ENCODE results near the gene EN2. TPM values are rescaled to one million over a fixed set of nuclear protein-coding genes. Genes with fewer than 3 reads are reported as not detected.

The EN2 gene
- total and polyA plus RNA-seq, 2 experiments from 2014 or later: not detected

GRCh38 chr7:155493744-155494538, 36.0 kb downstream of the EN2 start:
- TF ChIP-seq EZH2 (IDR thresholded peaks at IDR 0.05; ENCODE audit: insufficient read depth, poor library complexity, severe bottlenecking) (no peak), EZH2phosphoT487 (IDR thresholded peaks at IDR 0.05; ENCODE audit: insufficient read depth, low read depth) (no peak)
- Histone ChIP-seq H3K4me1 (ENCODE audit: insufficient read depth) (no peaks in the 10 kb centered on the region), H2AFZ (no peak overlapping the region), H3K79me2 (ENCODE audit: insufficient read depth) (no peaks in the 10 kb centered on the region), H3K4me2 (ENCODE audit: unreplicated experiment) (no peak overlapping the region), H3K27me3 (replicated peaks; ENCODE audit: insufficient read depth) (peaks cover 7% of the 10 kb centered on the region; the same call in 1 of the 2 replicates), H3K9me3 (ENCODE audit: low read depth) (no peaks in the 10 kb centered on the region), H3F3A (ENCODE audit: insufficient read depth) (no peaks in the 10 kb centered on the region), H3K4me3 (no peak overlapping the region), H3K36me3 (ENCODE audit: low read depth) (no peaks in the 10 kb centered on the region), H3K9me2 (ENCODE audit: insufficient read depth) (no peaks in the 10 kb centered on the region), H4K20me1 (ENCODE audit: insufficient read depth) (no peaks in the 10 kb centered on the region), H3K27ac (no peak overlapping the region), H3K9ac (no peak overlapping the region)
- 65 to 67% methylated on average over 30 to 33 of the region's 33 CpGs for WGBS, 2 experiments (ENCODE audit: low coverage in 1 of 2, low lambda C conversion rate in 2 of 2, missing lambda C conversion rate in 2 of 2)
- in situ Hi-C loops (cut with MboI): no loop called here
- DNase-seq: no peak

GRCh38 chr7:155494551-155494950, 36.6 kb downstream of the EN2 start:
- TF ChIP-seq EZH2 (IDR thresholded peaks at IDR 0.05; ENCODE audit: insufficient read depth, poor library complexity, severe bottlenecking) (no peak), EZH2phosphoT487 (IDR thresholded peaks at IDR 0.05; ENCODE audit: insufficient read depth, low read depth) (no peak)
- WGBS, 2 experiments (ENCODE audit: low coverage in 1 of 2, low lambda C conversion rate in 2 of 2, missing lambda C conversion rate in 2 of 2): 60 to 71% methylated on average over 15 to 16 of the region's 16 CpGs
- Histone ChIP-seq H3K36me3 (ENCODE audit: low read depth) (no peaks in the 10 kb centered on the region), H3K27ac (no peak overlapping the region), H2AFZ (no peak overlapping the region), H4K20me1 (ENCODE audit: insufficient read depth) (no peaks in the 10 kb centered on the region), H3F3A (ENCODE audit: insufficient read depth) (no peaks in the 10 kb centered on the region), H3K9ac (no peak overlapping the region), H3K27me3 (replicated peaks; ENCODE audit: insufficient read depth) (peaks cover 8% of the 10 kb centered on the region; the same call in 1 of the 2 replicates), H3K79me2 (ENCODE audit: insufficient read depth) (no peaks in the 10 kb centered on the region), H3K4me1 (ENCODE audit: insufficient read depth) (no peaks in the 10 kb centered on the region), H3K4me3 (no peak overlapping the region), H3K9me3 (ENCODE audit: low read depth) (no peaks in the 10 kb centered on the region), H3K4me2 (ENCODE audit: unreplicated experiment) (no peak overlapping the region), H3K9me2 (ENCODE audit: insufficient read depth) (no peaks in the 10 kb centered on the region)
- no peak for DNase-seq
- in situ Hi-C loops (cut with MboI): no loop called here

- Histone ChIP-seq H3K4me2 (ENCODE audit: unreplicated experiment) (no peak overlapping the region), H3K79me2 (ENCODE audit: insufficient read depth) (no peaks in the 10 kb centered on the region), H3K9me3 (ENCODE audit: low read depth) (no peaks in the 10 kb centered on the region), H3K4me3 (no peak overlapping the region), H3K9ac (no peak overlapping the region), H3K4me1 (ENCODE audit: insufficient read depth) (no peaks in the 10 kb centered on the region), H3K36me3 (ENCODE audit: low read depth) (no peaks in the 10 kb centered on the region), H3K27me3 (replicated peaks; ENCODE audit: insufficient read depth) (peaks cover 15% of the 10 kb centered on the region), H3K27ac (no peak overlapping the region), H3K9me2 (ENCODE audit: insufficient read depth) (no peaks in the 10 kb centered on the region), H3F3A (ENCODE audit: insufficient read depth) (no peaks in the 10 kb centered on the region), H4K20me1 (ENCODE audit: insufficient read depth) (no peaks in the 10 kb centered on the region), H2AFZ (no peak overlapping the region)
- in situ Hi-C loops (cut with MboI): no loop called here
- no peak for TF ChIP-seq EZH2phosphoT487 (IDR thresholded peaks at IDR 0.05; ENCODE audit: insufficient read depth, low read depth)
- 46 to 55% methylated on average over 12 to 13 of the region's 13 CpGs for WGBS, 2 experiments (ENCODE audit: low coverage in 1 of 2, low lambda C conversion rate in 2 of 2, missing lambda C conversion rate in 2 of 2)
- DNase-seq: no peak
These were observed 37.7 kb downstream of the EN2 start for GRCh38 chr7:155495440-155496248.

- Histone ChIP-seq H3K4me2 (ENCODE audit: unreplicated experiment) (no peak overlapping the region), H3F3A (ENCODE audit: insufficient read depth) (no peaks in the 10 kb centered on the region), H3K36me3 (ENCODE audit: low read depth) (no peaks in the 10 kb centered on the region), H3K4me3 (no peak overlapping the region), H4K20me1 (ENCODE audit: insufficient read depth) (no peaks in the 10 kb centered on the region), H3K9me2 (ENCODE audit: insufficient read depth) (no peaks in the 10 kb centered on the region), H2AFZ (no peak overlapping the region), H3K79me2 (ENCODE audit: insufficient read depth) (no peaks in the 10 kb centered on the region), H3K4me1 (ENCODE audit: insufficient read depth) (no peaks in the 10 kb centered on the region), H3K27me3 (replicated peaks; ENCODE audit: insufficient read depth) (peaks cover 23% of the 10 kb centered on the region), H3K9ac (no peak overlapping the region), H3K27ac (no peak overlapping the region), H3K9me3 (ENCODE audit: low read depth) (no peaks in the 10 kb centered on the region)
- 52 to 58% methylated on average over 23 of the region's 23 CpGs for WGBS, 2 experiments (ENCODE audit: low coverage in 1 of 2, low lambda C conversion rate in 2 of 2, missing lambda C conversion rate in 2 of 2)
- TF ChIP-seq EZH2 (IDR thresholded peaks at IDR 0.05; ENCODE audit: insufficient read depth, poor library complexity, severe bottlenecking): no peak
- TF ChIP-seq EZH2phosphoT487 (IDR thresholded peaks at IDR 0.05; ENCODE audit: insufficient read depth, low read depth): no peak
- in situ Hi-C loops (cut with MboI): no loop called here
- no peak for DNase-seq
These were observed 38.5 kb downstream of the EN2 start for GRCh38 chr7:155496267-155497005.

All from GM23248 (cell line).